DMS79 (cell line): ENCODE data around the gene LIN37.

Experiments used
- DNase-seq: peaks from one replicate; lab custom pipeline; 2025; lab: John Stamatoyannopoulos, UW

LIN37 gene

DNA sequence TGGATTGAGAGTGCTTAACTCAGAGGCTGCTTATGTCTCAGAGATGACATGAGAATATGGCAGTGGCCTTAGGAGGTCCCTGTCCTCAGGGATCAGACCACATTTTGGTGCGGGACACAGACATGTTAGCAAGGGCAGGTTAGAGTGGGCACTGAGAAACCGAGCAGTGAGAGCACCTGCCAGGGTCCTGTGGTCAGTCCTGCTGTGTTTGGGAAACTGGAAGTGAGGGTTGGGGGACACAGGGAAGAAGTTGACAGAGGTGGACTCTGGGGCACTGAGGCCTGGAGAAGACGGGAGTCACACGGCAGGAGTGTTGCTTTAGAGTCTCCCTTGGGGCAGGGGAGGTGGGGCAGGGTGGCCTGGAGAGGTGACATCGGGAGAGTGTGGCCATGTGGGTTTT, 13.5 kb upstream of the LIN37 start:
- DNase-seq: no peak

- no peak for DNase-seq
Observed at GRCh38 chr19:35736913-35737886, 11.2 kb upstream of the LIN37 start.

DNA sequence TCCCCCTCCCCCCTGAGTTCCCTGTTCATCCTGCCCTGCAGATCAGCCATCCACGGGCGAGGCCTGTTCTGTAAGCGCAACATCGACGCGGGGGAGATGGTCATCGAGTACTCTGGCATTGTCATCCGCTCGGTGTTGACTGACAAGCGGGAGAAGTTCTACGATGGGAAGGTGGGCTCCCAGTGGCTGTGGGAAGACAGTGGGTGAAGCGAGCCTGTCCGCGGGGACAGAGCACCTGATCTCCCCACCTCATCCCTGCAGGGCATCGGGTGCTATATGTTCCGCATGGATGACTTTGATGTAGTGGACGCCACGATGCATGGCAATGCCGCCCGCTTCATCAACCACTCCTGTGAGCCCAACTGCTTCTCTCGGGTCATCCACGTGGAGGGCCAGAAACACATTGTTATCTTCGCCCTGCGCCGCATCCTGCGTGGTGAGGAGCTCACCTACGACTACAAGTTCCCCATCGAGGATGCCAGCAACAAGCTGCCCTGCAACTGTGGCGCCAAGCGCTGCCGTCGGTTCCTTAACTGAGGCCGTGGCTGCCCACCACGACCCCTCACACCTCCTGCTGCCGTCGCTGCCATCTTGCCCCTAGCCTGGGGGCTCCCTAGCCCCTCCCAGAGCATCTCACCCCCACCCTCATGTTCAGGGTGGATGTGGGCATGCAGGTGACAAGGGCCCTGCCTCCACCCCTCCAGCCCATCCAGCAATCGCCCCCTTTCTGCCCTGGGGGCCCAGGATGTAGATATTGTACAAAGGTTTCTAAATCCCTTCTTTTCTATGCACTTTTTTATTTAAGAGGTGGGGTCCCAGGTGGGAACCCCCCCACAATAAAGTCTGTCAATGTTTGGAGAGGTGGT, 10.1 kb upstream of the LIN37 start:
- no peak for DNase-seq

DNA sequence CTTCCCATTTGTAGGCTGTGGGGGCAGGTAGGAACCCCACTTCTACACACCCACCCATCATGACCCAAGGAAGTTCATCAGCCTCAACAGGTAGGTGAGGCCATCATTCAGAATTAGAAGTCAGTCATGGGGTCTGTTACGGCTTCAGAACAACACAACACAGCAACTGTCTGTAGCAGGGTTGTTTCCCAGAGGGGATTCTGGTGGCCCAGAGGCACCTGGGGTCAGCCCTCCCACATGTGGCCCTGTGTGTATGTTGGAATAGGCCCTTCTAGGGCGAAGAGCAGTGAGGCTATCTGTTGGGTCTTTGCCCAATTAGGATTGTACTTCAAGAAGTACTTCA, 9.5 kb upstream of the LIN37 start:
- no peak for DNase-seq

DNA sequence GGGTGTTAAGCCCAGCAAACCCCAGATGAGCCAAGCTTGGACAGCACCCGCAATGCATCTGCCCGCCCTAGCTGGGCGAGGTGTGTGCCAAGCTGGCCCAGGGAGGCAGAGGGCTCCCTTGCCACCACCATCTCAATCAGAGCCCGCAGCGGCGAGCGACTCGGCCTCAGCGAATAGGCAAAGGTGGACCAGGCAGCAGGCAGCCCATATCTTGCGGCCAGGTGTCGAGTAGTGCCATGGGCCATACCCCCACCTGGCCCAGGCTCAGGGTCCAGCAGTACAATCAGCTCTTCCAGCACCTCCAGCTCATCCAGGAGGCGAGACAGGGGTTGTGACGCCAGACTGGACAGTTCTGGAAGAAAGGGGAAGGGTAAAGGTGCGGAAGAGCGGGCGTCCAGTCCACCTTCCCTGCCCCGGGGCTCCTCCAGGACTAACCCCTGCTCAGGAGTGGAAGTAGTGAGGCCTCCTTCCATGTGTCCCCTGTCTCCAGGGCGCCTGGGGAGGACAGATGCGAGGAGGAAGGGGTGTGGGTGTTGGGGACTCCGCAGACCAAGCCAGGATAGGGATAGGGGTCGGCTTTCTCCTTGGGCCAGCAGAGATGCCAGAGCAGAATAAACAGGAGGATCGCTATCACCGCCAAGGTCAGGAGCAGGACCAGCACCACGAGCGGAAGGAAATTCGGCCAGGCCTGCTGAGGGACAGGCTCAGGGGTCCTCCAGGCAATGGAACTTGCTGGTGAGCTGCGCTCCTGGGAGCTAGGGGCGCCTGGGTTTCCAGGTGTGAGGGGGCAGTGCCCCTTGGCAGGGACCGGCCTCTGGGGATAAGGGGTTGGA, 8.9 kb upstream of the LIN37 start:
- no peak for DNase-seq

DNA sequence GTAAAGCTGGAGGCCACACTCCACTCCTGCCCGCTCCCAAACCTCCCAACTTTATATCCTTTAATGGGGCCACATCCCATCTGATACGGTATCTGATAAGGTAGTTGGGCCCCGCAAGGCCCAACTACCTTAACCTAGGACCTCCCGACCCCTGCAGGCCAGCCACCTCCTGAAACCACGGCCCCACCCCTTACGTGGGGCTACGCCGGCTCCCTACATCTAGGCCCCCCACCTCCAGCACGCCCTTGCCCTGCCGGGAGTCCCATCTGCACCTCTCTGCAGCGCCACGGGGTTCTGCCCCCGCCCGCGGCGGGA, 8.3 kb upstream of the LIN37 start:
- no peak for DNase-seq

DNA sequence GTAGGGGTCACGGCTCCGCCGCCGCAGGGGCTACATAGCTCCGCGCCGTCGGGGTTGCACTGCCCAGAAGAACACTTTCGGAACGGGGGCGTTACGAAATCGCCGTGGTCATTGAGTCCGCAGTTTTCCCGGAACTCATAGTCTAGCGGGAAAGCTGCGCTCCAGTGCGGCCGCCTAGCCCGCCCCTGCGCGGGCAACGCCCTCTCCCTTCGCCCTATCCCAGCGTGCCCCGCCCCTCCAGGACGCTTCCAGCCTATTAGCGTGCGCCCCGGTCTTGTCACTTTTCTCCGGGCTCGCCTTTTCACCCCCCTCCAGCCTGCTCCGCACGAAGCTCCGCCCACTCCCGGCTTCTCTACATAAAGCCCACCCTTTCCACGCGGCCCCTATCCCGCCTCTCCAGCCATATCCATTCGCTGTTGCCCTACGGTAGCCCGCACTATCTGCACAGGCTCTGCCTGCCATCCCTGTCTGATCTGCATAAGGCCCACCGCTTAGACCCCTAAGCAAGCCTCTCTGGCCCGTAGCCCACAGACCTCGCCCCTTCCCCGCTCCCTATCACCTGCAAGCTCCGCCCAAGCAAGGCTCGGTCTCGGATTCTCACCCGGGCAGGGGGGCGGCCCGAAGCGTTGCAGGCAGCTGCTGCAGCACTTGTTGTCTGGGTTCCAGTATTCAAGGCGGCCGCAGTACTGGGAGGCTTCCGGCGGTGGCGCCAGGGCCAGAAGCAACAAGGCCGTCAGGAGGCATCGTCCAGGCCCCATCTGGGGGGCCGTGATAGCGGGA, 7.8 kb upstream of the LIN37 start:
- peak; percentile 96 for DNase-seq

DNA sequence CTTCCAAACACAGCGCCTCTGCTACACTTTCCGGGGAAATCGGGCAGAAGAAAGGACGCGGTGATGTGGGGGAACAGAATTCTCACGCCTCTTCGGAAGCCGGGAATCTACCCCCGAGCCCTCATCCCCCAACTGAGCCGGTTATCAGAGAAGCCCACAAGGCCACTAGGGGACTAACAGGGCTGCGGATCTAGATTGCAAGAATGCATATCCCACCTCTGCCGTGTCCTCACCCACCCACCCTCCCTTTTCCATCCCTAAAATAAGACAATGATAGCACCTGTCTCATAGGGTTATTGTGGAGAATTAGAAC, 7.2 kb upstream of the LIN37 start:
- DNase-seq: no peak

GRCh38 chr19:35742121-35742724, 6.2 kb upstream of the LIN37 start, which contains the start of gene IGFLR1:
IGFLR1 (minus strand) TSS chr19:35742452; CDS start chr19:35741180, 1,272 bp downstream.
- no peak for DNase-seq

DNA sequence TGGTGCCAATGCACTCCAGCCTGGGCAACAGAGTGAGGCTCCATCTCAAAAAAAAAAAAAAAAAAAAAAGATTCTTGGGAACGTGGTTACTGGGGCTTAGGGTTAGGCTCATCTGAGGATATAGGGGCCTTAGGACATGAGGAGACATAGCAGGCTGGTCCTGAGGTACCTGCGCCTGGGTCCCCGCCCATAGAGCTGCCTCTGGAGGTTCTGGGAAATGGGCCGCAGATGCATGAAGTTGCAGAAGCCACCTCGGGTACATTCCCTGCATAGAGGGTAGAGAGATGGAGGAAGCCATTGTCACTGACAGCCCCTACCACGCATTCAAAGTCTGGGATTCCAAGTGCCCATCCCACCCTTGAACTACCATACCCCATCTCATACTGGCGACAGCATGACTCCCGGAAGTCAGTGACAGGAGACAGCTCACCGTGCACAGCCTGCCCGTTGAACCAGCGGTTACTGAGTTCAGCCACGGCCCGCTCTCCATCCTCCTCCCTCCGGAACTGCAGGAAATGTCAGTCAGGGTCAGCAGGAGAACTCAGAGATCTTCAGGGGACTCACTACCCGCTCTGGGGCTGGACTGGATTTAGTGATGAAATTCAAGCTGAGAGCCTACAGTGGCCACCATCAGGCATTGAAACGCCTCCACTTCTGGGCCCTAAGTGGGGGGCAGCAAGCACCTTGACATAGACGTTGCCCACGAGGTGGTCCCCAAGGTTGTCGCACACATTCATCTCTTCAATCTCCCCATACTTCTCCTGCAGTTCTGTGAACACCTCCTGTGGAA, 4.5 kb upstream of the LIN37 start:
- DNase-seq: no peak

DNA sequence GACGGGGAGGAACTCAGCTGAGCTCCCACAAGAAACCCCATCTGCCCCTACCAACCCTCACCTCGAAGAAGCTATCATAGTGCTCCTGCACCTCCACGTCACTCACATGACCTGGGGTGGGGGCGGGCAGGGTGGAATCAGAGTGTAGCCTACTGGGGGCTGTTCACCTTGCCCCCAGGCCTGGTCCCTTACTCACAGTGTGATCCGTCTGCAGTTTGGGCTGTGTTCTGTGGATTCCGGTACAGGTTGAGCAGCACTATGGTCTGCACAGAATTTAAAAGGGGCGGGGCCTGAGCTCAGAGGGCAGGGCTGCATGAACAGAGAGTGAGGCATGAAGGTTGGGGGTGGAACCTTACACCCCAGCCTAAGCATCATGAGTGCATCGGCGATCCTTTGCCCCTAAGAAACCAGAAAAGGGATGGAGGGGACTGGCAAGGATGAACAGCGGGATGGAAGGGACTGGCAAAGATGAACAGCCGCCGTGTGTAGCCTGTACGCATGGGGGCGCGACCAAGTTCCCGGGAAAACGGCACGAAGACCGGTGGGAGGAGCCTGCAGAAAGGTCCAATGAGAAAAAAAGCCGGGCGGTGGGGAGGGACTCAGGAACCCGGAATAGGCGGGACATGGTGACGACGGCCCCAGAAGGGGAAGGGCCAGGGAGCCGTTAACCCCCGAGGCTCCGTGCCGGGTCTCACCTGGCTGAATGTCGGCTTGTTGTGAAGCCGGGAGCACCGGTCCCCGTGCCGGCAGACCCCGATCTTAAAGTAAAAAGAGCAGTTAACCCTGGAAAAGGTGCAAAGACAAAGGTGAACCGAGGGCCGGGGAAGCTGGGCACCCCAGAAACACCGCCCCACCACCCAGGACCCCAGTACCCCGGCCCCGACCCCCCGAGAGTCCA, 3.7 kb upstream of the LIN37 start:
- DNase-seq: peak; percentile 93

GRCh38 chr19:35745328-35746086, 2.9 kb upstream of the LIN37 start, which contains the start of the genes PSENEN and U2AF1L4:
PSENEN (plus strand) TSS chr19:35745651; CDS start chr19:35745931, 280 bp downstream.
U2AF1L4 (minus strand) TSS chr19:35745418; CDS start chr19:35745391, 27 bp downstream.
- DNase-seq: peak; percentile 98

GRCh38 chr19:35746087-35746462, 2.3 kb upstream of the LIN37 start:
- no peak for DNase-seq

- DNase-seq: no peak
Observed at GRCh38 chr19:35746531-35746930, 1.8 kb upstream of the LIN37 start.

- DNase-seq: no peak
Observed at GRCh38 chr19:35750167-35750566, 1.8 kb downstream of the LIN37 start.

- DNase-seq: no peak
Observed at GRCh38 chr19:35751839-35752745, 3.7 kb downstream of the LIN37 start.

DNA sequence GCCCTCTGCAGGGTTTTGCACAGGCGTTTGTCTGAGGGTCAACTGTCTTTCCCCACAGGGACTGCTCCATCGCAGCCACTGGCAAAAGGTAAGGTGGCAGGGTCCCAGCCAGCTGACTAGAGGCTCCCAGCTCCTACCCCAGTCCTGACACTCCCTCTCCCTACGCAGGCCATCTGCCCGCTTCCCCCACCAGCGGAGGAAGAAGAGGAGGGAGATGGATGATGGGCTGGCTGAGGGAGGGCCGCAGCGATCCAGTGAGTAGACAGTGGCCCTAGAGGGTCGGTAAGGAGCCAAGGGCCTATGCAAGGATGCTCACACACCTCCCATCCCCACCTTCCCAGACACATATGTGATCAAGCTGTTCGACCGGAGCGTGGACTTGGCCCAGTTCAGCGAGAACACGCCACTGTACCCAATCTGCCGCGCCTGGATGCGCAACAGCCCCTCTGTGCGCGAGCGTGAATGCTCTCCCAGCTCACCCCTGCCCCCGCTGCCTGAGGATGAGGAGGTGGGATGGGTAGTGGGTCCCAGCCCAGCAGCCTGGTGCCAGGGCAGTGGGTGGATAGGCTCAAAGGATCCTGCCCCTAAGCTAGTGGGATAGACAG, 4.5 kb downstream of the LIN37 start:
- DNase-seq: no peak
